Activated CD4-positive, CD25-positive, alpha-beta regulatory T cell treated with anti-CD3 and anti-CD28 coated beads, Interleukin-2, amount 50 U/mL, for 16 hours (primary cell): ENCODE results near the gene EPB41L5.
"Not testable (repeated sequence)": the region's sequence is repeated elsewhere in the genome, so short reads cannot be mapped to it uniquely, and the experiment has no call there.

Source experiments
- DNase-seq: peaks from one replicate; pipeline ENCODE4 v3.0.0-alpha.2; 2020; ENCODE audit warnings: low read depth, low spot score

EPB41L5 gene

GRCh38 chr2:120029672-120030640 is 17.1 kb downstream of the EPB41L5 start:
- no peak for DNase-seq

DNA sequence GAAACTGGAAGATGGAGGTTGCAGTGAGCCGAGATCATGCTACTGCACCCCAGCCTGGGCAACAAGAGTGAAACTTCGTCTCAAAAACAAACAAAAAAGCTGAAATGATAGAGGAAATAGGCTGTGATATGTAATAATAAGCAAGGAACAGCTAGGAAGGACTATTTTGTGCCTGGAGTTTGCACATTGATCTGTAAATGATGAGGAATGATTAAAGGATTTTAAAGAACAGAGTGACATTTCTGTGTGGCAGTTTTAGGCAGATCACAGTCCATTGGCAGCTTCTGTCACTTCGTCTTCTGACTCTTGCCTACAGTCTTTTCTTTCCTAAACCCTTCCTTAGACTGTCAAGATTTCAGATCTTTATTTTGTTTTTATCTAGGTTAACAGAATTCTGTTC is 19.4 kb downstream of the EPB41L5 start:
- no peak for DNase-seq

DNA sequence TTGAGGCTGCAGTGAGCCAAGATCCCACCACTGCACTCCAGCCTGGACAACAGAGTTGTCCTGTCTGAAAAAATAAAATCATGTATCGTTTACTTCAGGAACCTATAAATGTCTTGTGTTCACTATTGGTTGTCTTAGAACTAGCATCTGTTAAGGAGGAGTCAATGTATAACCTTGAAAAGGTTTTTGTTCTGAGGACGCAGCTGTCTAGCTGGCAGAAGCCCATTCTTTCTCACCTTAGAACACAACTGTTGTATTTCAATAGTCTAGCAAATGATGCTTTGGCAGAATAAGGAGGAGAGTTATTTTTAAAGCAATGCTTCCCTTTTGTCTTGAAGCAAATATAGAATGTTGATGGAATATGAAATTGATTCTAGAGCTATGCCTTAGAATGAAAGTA is 21.1 kb downstream of the EPB41L5 start:
- no peak for DNase-seq

GRCh38 chr2:120034621-120035020 is 21.7 kb downstream of the EPB41L5 start:
- no peak for DNase-seq

DNA sequence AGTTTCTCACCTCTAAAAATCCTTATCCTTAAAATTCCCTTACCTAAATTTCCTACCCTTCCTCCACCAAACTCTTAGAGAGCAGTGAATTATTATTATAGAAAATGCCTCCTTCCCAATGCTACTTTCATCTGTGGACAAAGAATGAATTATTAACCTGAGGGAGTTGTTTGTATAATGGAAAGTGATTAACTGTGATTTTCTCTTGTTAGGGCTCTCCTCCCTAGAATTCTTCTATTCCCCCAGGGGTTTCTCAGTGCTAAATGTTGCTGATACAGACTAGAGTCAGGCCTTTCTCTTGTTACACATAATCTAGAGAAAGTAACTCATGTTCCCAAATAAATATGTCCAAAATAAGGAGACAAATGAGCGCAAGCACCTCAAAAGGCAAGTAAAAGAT is 23.3 kb downstream of the EPB41L5 start:
- DNase-seq: no peak

DNA sequence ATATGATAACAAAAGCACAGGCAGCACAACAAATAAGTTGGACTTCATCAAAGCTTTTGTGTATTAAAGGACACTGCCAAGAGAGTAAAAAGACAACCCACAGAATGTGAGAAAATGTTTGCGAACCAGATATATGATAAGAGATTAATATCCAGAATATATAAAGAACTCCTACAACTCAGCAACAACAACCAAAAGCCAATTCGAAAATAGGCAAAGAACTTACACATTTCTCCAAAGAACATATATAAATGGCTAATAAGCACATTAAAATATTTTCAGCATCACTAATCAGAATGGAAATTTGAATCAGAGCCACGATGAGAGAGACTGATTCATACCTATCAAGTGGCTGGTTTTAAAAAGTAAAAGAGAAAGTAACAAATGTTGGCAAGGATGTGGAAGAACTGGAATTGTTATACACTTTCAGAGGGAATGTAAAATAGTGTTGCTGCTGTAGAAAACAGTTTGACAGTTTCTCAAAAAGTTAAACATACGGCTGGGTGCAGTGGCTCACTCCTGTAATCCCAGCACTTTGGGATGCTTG is 25.2 kb downstream of the EPB41L5 start:
- no peak for DNase-seq

GRCh38 chr2:120042359-120042758 is 29.5 kb downstream of the EPB41L5 start:
- DNase-seq: no peak

GRCh38 chr2:120044336-120044735 is 31.5 kb downstream of the EPB41L5 start:
- no peak for DNase-seq

- not testable (repeated sequence) for DNase-seq
Measured at GRCh38 chr2:120045775-120046174, 32.9 kb downstream of the EPB41L5 start.

GRCh38 chr2:120046252-120046651 is 33.4 kb downstream of the EPB41L5 start:
- not testable (repeated sequence) for DNase-seq

- no peak for DNase-seq
Measured at GRCh38 chr2:120052597-120052996, 39.7 kb downstream of the EPB41L5 start.

- no peak for DNase-seq
Measured at GRCh38 chr2:120053891-120054290, 41.0 kb downstream of the EPB41L5 start.

DNA sequence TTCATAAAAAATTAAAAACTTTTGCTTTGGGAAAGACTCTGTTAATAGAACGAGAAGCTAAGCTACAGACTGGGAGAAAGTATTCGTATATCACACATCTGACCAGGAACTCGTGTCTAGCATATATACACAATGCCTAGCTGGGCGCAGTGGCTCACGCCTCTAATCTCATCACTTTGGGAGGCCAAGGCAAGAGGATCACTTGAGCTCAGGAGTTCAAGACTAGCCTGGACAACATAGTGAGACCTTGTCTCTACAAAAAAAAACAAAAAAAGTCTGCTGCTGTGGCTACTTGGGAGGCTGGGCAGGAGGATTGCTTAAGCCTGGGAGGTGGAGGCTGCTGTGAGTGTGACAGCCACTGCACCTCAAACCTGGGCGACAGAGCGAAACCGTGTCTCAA is 46.6 kb downstream of the EPB41L5 start:
- DNase-seq: no peak

GRCh38 chr2:120060088-120060623 is 47.3 kb downstream of the EPB41L5 start:
- DNase-seq: no peak

DNA sequence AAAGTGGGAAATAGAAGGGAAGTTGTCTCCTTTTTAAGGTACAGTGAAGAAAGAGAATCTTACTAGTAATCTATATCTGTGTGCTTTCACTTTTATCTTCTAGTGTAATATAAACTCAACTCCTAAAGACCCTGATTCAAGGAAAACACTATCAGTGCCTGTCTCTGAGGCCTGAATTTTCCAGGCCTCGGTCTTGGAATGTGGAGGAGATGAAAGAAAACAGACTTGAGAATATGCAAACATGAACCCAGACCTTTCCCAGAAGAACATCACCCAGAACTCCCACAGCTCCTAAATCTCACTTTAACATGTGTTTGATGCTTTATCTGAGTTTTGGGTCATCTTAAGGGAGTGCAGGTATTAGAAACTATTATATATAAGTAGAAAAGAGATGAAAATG is 51.8 kb downstream of the EPB41L5 start:
- no peak for DNase-seq

GRCh38 chr2:120066800-120067547 is 54.1 kb downstream of the EPB41L5 start:
- no peak for DNase-seq

GRCh38 chr2:120068040-120068658 is 55.3 kb downstream of the EPB41L5 start:
- DNase-seq: not testable (repeated sequence)

- no peak for DNase-seq
Measured at GRCh38 chr2:120075545-120075944, 62.7 kb downstream of the EPB41L5 start.

DNA sequence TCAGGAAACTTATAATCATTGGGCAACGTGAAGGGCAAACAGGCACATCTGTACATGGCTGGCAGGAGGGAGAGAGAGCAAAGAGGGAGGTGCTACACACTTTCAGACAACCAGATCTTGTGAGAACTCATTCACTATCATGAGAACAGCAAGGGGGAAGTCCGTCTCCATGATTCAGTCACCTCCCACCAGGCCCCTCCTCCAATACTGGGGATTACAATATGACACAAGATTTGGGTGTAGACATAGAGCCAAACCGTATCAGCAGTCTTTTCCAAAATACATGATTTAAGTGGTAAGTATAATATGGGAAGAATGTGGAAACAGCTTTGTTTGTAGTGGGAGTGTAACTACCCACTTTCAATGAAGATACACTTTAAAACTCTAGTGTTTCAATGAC is 65.0 kb downstream of the EPB41L5 start:
- no peak for DNase-seq

- no peak for DNase-seq
Measured at GRCh38 chr2:120079647-120080046, 66.8 kb downstream of the EPB41L5 start.

GRCh38 chr2:120091436-120091835 is 78.6 kb downstream of the EPB41L5 start:
- DNase-seq: no peak

DNA sequence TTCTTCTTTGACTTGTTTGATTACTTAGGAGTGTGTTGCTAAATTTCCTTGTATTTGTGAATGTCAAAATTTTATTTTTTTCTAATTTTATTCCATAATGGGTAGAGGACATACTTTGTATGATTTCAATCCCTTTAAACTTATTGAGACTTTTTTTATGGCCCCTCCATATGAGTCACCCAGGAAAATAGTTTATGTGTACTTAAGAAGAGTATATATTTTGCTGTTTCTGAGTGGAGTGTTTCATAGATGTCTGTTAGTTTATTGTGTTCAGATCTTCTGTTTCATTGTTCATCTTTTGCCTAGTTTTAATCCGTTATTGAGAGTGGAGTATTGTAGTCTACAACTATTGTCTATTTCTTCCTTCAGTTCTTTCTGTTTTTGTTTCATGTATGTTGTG is 81.9 kb downstream of the EPB41L5 start:
- no peak for DNase-seq
